Left lobe of liver (tissue), 2 donors: Measurements from ENCODE around the gene CBX4. TPM values are rescaled to one million over a fixed set of nuclear protein-coding genes. Genes with fewer than 3 reads are reported as not detected.
A peak's percentile ranks its signal among the peaks of the same experiment; 100 is the strongest.

Experiments
- ATAC-seq: fragments of 200-7000 bp; cut with Tn5 transposase; one replicate; pipeline ENCODE4 v1.9.1; 2020; ENCODE audit warnings: mild to moderate bottlenecking, moderate library complexity
- DNase-seq: peaks from one replicate; pipeline ENCODE4 v3.0.0-alpha.2; 2020; ENCODE audit warnings: low spot score
- total RNA-seq: library from RNA; stranded (reverse); gene quantifications from one replicate; pipeline ENCODE4 v1.2.1, GENCODE V29; 2021
- donor health status: DM: no; HTN: no; CAD: no; lungs with moderate emphysema.
- donor health status: DM: no; HTN: yes; CAD: no.

The CBX4 gene
- total RNA-seq, 1 donor from 2014 or later, result 14.8 TPM

DNA sequence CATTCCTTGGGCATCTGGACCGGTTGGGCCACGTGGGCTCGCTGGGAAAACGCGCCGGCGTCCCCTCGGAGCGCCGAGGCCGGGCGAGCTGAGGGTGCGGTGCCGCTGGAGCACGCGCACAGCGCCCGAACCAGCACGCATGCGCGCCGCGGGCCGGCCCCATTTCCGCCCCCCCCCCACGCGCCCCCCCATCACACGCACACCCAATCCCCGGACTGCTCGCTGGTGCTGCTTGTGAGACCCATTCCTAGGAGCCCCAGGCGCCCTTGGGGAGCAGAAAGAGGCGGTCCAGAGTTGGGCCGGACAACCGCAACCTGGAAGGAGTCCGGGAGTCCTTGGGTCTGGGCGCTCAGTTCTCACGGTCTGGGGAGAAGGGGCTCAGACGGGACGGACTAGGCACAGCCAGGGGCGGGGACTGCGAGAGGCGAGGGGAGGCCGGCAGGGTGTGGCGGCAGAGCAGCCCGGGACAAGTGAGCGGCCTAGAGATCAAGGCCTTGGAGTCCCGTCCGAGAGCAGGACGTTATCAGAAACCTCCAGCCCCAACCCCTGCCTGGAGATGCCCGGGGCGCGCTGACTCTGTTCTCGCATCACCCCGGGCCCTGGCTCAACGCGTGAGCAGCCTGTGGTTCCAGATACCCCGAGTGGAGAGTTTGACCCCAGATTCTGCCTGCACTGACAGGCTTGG lies 36.4 kb downstream of the CBX4 start:
- no peak for ATAC-seq
- DNase-seq, result no peak

DNA sequence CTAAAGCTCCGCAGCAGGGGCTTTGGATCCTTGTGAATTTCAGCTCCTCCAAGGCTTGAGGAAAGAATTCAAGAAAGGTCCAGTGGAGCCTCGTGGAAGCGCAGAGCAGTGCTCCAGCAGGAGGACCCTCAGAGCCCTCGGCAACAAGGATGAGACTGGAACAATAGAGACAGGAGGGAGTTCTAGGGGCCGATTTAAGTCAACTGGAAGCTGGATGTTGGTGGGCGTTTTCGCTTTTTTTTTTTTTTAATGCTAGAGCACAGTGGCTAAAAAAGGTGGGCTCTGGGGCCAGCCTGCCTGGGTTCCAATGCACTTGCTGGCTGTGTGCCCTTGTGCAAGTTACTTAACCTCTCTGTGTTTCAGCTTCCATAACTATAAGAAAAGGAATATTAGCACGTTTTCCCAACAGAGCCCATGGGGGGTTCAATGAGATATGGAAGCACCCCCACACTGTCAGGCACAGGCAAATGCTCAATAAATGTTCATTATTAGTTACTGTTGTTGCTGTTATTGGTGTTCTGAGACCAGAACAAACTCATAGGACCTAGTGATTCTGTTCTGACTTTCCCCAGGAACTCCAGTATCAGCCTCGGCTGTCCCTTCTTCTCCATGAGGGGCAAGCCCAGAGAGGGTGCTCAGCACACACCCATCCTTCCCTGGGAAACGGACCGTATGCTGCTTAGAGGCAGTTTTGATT lies 37.1 kb downstream of the CBX4 start:
- DNase-seq, result no peak
- no peak for ATAC-seq

DNA sequence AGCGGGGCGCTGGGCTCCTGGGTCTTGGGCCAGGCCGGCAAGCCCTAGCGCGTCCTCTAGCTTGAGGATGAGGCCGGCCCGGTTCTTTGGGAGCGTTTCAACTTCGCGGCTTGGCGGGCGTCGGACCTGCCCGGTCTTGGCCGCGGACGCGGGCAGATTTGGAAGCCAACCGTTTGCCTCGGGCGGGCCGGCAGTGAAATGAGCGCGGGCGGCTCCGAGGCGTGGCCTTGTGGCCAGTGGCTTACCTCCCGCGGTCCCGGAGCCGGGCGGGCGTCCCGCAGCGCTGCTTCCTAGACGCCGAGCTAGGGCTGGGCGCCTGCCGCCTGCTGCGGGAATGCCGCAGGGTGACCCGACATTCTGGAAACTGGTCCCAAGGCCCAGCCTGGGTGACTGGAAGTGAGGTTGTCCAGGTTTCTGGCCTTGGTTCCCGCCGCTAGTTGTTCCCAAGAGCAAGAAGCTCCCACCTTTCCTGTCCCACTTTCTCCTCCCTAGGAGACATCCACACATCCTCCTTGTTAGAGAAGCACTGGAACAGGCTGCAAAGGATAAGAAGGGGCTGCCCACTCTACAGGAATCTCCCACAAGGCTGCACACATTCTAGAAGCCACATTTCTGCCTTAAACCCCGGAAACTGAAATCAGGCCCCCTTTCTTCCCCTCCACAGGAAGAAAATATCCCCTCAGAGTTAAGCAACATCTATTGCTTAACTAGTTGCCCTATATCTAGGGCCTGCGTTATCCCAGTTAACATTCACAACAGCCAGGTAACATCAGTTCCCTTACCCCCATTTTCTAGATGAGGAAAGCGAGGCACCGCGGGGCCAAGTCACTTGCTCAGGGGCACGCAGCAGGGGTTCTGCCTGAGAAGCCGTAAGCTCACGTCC lies 37.8 kb downstream of the CBX4 start:
- peak; percentile 69 for DNase-seq
- peak; percentile 24 for ATAC-seq

DNA sequence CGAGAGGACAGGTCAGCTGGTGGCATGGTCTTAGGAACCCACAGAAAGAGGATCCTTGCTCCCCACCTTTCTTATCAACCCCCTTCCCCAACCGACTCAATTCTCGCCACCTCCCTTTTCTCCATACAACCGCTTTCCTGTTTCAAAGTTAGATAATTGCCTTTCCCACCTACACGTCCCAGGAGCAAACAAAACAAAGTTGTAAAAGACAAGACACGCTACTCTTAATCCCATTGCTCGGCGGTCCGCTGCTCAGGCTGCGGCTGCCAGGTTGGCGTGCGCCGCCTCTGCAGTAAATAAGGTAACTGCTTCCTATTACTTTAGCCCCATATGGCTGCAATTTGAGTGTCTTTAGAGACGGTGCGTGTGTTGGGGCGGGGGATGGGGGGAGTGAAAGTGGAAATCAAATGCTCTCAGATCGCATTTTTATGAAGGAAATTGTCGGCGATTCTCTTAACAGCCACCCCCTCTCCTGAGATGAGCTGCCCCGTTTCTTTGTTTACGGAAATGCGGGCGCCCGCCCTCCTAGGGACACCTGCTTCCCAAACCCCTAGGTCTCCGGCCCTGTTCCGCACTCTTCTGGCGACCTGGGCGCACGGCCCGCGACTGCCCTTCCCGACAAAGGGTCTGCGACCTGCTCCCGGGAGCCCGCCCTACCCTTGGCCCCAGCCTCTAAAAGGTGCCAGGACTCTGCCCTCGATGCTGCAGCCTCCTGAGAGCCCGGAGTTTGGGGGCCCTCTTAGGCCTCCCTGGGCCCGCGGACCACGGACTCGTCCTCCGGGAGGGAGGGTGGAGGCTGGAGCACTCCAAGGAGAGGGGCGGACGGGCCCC lies 38.7 kb downstream of the CBX4 start:
- DNase-seq (no peak), ATAC-seq (peak; percentile 18)

DNA sequence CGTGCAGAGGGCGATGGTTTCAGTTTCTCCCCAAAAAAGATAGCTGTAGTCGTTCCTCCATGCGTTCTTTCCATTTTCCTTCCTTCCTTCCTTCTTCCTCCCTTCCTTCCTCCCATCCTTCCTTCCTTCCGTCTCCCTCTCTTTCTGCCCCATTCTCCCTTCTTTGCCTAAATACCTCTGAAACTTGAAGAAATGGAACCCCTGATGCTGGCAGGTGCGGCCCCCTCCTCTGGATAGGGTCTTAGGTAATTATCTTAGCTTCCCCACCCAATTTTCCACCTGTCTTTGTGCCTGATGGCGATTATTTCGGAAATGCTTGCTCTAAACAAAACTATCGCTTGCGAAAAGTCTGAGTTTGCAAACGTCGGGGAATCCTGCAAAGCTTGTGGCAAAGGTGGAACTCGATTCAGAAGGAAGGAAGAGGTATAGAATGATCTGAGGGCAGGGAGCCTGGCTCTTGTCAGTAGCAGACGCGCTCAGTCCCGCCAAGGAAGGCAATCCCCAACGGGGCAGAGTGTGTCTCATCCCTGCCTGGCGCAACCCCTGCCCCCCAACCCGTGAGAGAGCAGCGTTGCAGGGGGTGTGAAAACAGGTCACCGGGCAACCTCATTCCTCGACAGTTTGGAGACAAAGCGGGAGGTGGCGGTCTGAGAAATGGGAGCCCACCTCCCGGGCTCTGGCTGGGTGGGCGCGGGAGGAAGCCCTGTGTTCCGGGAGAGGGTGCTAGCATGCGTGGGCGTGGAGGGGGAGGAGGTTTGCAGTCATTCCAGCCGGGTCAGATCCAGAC lies 39.5 kb downstream of the CBX4 start:
- DNase-seq (no peak), ATAC-seq (no peak)

DNA sequence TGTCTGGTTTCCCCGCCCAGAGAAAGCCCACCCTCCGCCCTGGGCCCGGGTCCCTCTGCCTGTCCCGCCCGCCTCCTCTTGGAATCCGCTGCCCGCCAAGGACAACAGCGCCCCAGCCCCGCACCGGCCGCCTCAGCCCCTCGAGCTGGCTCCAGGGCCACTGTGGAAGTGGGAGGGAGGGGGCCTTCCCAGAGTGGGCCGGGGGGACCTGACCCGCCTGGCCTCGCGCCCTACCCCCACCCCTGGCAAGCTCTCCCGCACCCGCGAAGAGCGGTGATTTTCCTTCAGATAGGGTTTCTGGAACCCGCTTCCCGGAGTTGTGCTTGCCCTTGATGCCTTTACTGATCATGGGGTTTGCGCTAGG lies 40.1 kb downstream of the CBX4 start:
- ATAC-seq (no peak), DNase-seq (no peak)

DNA sequence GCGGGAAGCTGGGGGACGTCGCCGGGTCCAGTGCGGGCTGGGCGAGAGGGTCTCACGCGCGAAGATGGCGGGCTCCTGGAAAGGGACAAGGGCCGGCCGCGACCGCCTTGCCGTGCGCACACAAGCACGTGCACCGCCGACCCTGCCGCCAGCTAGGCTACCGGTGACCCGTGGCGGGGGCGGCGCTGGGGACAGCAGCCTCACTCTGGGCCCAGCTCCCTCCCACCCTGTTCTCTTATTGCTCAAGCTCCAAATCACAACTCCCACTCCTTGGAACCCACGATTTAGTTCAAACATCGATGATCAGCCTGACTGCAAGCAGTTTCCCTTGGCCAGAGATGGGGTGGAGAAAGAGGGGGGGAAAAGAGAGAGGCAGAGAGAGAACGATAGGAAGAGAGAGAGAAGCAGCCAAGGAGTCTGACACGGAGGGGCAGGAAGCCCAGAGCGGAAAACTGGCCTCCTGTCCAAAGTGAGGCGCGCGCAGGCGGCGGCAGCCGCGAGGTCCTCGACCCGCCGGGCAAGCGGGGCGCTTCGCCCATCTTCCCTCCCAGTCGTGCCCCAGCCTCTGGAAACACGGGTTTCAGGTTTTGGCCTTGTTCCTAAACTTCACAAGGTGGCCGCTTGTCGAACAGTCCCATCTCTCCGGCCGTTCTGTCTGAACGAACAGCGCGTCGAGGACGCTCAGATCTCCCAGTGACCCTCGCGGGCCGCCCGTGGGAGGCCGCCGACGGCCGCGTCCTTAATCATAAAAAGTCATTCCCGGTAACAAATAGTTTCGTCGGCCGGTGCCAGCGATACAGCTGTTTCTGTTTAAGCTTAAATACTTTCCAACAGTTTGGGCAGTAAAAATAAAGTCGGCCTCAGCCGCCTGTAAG lies 40.7 kb downstream of the CBX4 start:
- no peak for DNase-seq

DNA sequence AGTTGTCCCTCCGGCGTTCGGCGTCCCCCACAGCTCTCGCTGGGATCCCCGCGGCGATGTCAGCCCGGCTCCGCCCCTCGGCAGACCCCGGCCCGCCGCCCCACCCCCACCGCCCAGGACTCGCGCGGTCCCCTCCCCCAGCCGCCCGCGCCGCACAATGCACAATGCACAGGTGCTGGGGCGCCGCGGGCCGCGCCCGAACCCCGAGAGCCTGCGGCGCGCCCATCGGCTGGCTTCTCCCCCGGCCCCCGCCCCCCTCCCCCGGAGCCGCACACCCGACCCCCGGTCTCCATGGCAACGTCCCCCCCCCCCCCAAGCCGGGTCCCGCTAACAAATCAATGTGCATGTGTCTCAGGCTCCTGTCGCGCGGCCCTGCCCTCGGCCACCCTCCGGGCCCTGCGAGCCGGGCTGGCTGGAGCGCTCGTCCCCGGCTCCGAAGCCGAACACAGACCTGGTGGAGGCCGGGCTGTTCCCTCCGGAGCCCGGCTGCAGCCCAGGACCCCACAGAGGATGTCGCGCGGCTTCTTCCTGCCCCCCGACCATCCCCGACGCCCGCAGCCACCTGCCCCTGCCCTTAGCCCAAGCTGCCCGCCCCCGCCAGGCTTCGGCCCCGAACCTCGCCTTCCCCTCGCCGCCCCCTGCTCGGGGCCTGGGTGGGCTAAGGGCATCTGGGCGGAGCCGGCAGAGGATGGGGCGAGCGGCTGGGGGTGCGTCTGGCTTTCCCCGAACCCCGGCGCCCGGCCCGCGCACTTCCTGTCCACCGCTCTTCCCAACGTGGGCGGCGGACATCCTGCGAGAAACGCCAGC lies 41.5 kb downstream of the CBX4 start:
- DNase-seq (no peak), ATAC-seq (peak; percentile 20)

More for the DNA sequence above, 40.7 kb downstream of the CBX4 start:
- ATAC-seq, result no peak

DNA sequence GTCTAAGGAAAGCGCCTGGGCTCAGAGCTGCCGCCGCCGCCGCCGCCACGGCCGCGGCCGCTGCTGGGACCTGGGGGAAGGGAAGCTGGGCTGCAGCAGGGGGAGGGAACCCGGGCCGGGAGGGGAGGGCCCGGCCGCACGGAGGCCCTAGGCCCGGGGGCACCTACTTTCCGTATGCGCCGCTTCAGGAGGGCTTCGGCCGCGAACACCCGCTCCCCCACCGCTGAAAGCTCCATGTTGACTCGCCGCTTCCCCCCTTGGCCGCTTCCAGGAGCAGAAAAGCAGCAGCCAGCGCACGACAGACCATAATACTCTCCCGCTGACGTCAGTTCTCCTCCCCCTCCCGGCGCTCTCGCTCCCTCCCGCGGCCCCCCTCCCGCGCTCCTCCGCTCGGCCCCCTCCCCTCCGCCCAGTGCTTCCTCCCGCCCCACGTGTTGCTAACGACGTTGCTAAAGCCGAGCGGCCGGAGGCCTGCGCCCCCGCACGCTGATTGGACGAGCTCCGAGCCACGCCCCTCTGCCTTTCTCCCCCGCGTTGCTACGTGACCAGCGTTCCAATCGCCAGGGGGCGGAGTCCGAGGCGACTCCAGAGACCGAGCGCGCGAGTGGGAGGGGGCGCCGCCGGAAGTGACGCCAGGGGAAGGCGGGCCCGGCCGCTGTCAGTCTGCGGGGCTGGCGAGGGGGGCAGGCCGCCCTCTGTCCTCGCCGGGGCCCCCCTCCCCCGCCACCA lies 42.3 kb downstream of the CBX4 start, which contains the start of gene CBX8:
Gene CBX8, minus strand, starts transcription at position 315 of the 729 bp plus-strand sequence. Its CDS starts 79 bp downstream, at position 236.
- ATAC-seq (peak; percentile 84), DNase-seq (peak; percentile 100)

DNA sequence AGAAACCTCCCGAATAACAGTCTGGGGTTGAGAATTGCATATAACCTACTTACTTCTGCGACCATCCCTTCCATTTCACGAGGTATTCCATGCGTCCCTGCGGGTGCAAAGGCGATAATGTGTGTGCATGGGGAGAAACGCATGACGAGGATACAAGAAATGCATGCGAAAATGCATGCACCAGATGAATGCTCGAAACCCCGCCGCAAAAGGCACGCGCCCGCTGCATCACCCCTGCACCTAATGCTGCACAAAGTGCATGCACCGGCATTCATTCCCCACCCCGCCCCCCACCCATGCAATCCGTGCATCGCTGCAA lies 42.8 kb downstream of the CBX4 start:
- no peak for DNase-seq
- ATAC-seq, result no peak

DNA sequence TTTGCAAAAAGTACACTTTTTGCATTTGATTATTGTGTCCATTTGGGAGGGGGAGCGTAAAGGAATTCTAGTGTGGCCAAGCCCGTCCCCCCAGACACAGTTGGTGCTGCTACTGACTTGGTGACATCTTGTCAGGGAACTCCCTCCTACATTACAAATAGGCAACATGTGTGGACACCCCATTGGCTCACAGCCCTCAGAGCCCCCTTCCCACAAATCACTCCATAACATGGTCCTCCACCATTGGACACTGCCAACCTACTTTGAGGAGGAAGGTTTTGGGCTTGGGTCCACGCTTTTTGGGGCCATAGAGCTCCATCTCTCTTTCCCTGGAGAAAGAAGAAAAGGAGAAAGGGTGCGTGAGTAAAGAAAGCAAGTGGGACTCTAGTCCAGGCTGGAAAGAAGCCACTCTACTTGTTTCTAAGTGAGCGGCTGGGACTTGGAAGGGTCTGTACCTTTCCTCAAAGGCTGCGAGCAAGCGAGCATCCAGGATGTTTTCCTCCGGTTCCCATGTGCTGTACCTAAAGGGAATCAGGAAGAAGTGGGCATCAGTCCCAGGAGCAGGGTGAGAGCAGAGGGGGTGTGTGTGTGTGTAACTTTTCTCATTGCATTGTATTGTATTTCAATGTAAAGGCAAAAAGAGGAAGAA lies 43.3 kb downstream of the CBX4 start:
- no peak for DNase-seq
- no peak for ATAC-seq

DNA sequence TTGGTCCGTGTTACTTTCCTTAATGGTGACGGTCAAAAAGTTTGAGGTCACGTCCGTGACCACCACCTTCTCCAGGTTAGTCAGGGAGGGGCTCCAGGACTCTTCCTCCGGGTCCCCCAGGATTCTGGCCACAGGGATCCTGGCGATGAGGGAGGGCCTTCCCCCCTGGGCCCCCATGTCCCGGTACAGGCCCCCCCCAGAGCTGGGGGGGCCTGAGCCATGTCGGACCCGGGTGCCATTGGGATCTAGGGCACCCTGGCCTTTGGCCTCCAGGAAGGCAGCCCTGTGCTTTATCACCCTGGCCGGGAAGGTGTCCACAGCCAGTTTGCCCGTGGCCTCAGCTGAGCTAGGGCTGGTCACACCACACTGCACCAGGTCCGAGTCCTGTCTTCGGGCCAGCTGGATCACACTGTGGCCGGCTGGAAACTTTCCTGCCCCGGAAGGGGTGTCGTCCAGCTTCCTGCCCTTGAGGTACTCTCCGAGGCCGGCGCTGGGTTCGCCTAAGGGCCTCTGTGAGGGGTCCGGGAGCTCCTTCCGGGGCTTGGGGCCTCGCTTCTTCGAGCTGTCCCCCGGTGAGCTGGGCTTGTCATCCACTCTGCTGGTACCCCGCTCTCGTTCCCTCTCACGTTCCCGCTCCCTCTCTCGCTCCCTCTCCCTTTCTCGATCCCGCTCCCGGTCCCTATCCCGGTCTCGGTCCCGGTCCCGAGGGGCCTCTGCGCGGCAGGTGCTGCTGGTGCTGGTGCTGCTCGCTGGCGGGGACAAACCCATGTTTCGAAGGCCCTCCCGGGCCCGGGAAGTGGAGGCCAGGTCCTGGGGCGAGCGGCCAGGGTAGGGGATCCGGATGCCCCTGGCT lies 44.4 kb downstream of the CBX4 start:
- DNase-seq, result no peak
- no peak for ATAC-seq

DNA sequence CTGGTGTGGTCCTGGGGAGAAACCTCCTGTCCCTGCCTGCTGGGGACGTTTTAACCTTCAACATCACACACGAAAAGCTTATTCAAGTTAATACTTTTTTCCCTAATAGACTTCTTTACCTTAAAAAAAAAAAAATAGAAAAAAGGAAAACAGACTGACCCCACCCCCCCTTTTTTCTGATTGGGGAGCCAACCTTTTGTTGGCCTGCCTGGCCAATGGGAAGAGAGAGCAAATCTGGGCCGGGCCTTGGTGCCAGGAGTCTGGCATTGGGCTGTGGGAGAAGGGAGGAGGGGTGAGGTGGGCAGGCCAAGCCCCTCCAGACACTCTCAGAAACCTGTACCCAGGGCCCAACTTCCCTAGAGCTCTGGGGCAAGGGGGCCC lies 45.3 kb downstream of the CBX4 start:
- no peak for ATAC-seq
- no peak for DNase-seq

DNA sequence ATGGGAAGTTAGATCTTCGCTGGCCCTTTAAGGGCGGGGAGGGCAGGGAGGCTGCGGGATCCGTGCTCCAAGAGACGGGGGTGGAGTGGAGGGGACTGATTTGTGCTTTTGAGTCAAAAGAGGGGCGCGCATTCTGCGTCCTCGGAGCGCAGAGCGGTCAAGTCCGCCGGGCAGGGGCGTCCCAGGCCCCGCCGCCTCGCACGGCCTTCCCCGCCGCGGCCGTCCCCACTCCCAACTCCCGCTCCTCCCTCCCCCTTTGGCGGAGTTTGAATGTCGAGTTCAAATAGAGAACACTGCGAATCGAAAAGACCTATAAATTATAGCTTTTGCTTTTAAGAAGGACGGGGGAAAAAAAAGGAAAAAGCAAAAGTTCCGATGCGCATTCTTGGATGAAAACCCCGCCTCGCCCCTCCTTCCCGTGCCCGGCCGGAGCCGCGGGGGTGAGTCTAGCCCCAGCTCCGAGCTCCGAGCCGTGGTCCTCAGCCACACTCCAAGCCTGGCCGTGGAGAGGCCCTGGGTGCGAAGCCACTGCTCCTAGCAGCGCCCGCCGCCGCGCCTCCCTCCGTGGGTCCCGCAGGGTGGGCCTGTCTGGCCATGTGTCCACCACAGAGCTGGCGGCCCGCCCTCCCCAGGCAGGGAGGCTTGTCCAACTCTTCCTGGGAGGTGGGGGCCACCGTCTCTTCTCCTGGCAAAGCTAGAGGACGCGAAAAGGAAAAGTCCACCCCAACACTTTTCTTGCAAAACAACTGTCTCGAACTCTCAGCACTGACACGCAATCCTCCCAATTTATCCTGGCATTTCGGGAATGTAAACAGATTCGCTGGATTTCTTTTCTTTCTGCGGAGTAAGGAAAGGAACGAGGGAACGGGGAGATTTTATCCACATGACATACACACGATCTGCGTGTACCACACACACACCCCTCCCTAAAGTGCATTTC lies 46.0 kb downstream of the CBX4 start:
- ATAC-seq, result no peak
- DNase-seq, result no peak

DNA sequence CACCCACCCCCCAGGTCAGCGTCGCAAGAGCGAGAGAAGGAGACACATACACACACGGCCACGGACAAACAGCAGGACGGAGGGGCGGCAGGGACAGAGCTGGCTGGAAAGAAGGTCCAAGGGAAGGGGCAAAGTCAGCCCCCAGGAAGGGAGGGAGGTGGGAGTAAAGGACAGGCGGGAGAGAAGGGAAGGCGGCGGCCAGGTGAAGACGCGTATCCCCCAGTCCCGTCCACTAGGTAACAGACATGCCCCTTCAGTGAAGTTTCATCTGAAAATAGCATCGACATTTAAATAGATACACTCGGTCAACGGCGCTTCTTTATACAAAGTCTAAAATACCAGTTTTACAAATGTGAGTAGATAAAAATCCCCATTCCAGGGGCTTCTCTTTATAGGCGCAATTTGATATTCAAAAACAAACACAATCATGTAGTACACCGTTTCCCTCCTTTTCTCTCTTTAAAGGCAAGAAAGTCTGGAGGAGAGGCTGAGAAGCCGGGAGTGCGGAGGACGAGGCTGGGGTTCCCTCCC lies 46.8 kb downstream of the CBX4 start:
- ATAC-seq, result no peak
- no peak for DNase-seq
